ENCODE results near the gene NBEA. TPM values are rescaled to one million over a fixed set of nuclear protein-coding genes. Genes with fewer than 3 reads are reported as not detected.

Gene NBEA
- total and polyA plus RNA-seq, 8 donors, result 5.9 to 14.1 (median 11.3) TPM

- Histone ChIP-seq H3K27me3 (no peaks in the 10 kb centered on the region), H3K4me1 (no peaks in the 10 kb centered on the region), H3K36me3 (no peaks in the 10 kb centered on the region), H3K9me3 (no peaks in the 10 kb centered on the region), H3K27ac (no peak overlapping the region), H3K4me3 (no peak overlapping the region)
- ATAC-seq (no peak), DNase-seq (no peak)
- TF ChIP-seq CTCF (IDR thresholded peaks at IDR 0.05), result no peak
- intact Hi-C loops (cut with DNase I), result no loop called here
Measured at GRCh38 chr13:35346494-35346893, 404.4 kb downstream of the NBEA start.

GRCh38 chr13:35347679-35348205 lies 405.7 kb downstream of the NBEA start:
- H3K36me3 ChIP-seq, result no peaks in the 10 kb centered on the region
- intact Hi-C loops (cut with DNase I), result no loop called here
- DNase-seq (no peak), ATAC-seq (no peak)
- H3K9me3 ChIP-seq, result no peaks in the 10 kb centered on the region
- no peaks in the 10 kb centered on the region for H3K4me1 ChIP-seq
- no peak overlapping the region for H3K27ac ChIP-seq
- H3K4me3 ChIP-seq, result no peak overlapping the region
- TF ChIP-seq CTCF (IDR thresholded peaks at IDR 0.05), result no peak
- no peaks in the 10 kb centered on the region for H3K27me3 ChIP-seq

- Histone ChIP-seq H3K27ac (no peak overlapping the region), H3K4me1 (no peaks in the 10 kb centered on the region), H3K36me3 (no peaks in the 10 kb centered on the region), H3K4me3 (no peak overlapping the region), H3K27me3 (no peaks in the 10 kb centered on the region), H3K9me3 (no peaks in the 10 kb centered on the region)
- ATAC-seq, result no peak
- intact Hi-C loops (cut with DNase I), result no loop called here
- no peak for DNase-seq
- no peak for TF ChIP-seq CTCF (IDR thresholded peaks at IDR 0.05)
Measured at GRCh38 chr13:35349052-35349451, 407.0 kb downstream of the NBEA start.

- no peak overlapping the region for H3K27ac ChIP-seq
- no peak for DNase-seq
- no peaks in the 10 kb centered on the region for H3K9me3 ChIP-seq
- H3K36me3 ChIP-seq, result no peaks in the 10 kb centered on the region
- H3K27me3 ChIP-seq, result no peaks in the 10 kb centered on the region
- TF ChIP-seq CTCF (IDR thresholded peaks at IDR 0.05), result no peak
- no peaks in the 10 kb centered on the region for H3K4me1 ChIP-seq
- intact Hi-C loops (cut with DNase I), result no loop called here
- no peak for ATAC-seq
- no peak overlapping the region for H3K4me3 ChIP-seq
Measured at GRCh38 chr13:35349673-35350278, 407.7 kb downstream of the NBEA start.

GRCh38 chr13:35354285-35354684 lies 412.2 kb downstream of the NBEA start:
- Histone ChIP-seq H3K4me3 (no peak overlapping the region), H3K27ac (no peak overlapping the region), H3K4me1 (no peaks in the 10 kb centered on the region), H3K9me3 (no peaks in the 10 kb centered on the region), H3K27me3 (no peaks in the 10 kb centered on the region), H3K36me3 (no peaks in the 10 kb centered on the region)
- intact Hi-C loops (cut with DNase I), result no loop called here
- TF ChIP-seq CTCF (IDR thresholded peaks at IDR 0.05), result no peak
- ATAC-seq, result no peak
- no peak for DNase-seq
